Measurements from ENCODE around the gene TIMM23.

TIMM23 gene

GRCh38 chr10:46024948-46025347 lies 52.7 kb downstream of the TIMM23 start:
- Histone ChIP-seq H3K27me3 (ENCODE audit: insufficient read depth, insufficient read length) (no peaks in the 10 kb centered on the region), H3K9ac (ENCODE audit: insufficient read length, low read depth) (no peak overlapping the region), H3K4me3 (ENCODE audit: insufficient read length, low read depth) (no peak overlapping the region), H3K9me3 (ENCODE audit: insufficient read depth, low read length) (no peaks in the 10 kb centered on the region), H3K36me3 (ENCODE audit: insufficient read depth, insufficient read length, low read length) (peaks cover 17% of the 10 kb centered on the region), H3K4me1 (ENCODE audit: insufficient read depth, insufficient read length) (no peaks in the 10 kb centered on the region)
- TF ChIP-seq ZNF274 (IDR thresholded peaks at IDR 0.05; ENCODE audit: low read depth, low read length): no peak
- TF ChIP-seq SUZ12 (IDR thresholded peaks at IDR 0.05; ENCODE audit: extremely low read depth, insufficient read depth, insufficient read length): no peak
- TF ChIP-seq YY1 (IDR thresholded peaks at IDR 0.05; ENCODE audit: insufficient read depth, insufficient read length): no peak
- DNase-seq (ENCODE audit: low read depth, low spot score): no peak

- H3K9me3 ChIP-seq (ENCODE audit: insufficient read depth, low read length): no peaks in the 10 kb centered on the region
- no peaks in the 10 kb centered on the region for H3K4me1 ChIP-seq (ENCODE audit: insufficient read depth, insufficient read length)
- H3K4me3 ChIP-seq (ENCODE audit: insufficient read length, low read depth): no peak overlapping the region
- no peak for DNase-seq (ENCODE audit: low read depth, low spot score)
- no peak for TF ChIP-seq SUZ12 (IDR thresholded peaks at IDR 0.05; ENCODE audit: extremely low read depth, insufficient read depth, insufficient read length)
- no peak for TF ChIP-seq YY1 (IDR thresholded peaks at IDR 0.05; ENCODE audit: insufficient read depth, insufficient read length)
- no peak for TF ChIP-seq ZNF274 (IDR thresholded peaks at IDR 0.05; ENCODE audit: low read depth, low read length)
- peaks cover 17% of the 10 kb centered on the region for H3K36me3 ChIP-seq (ENCODE audit: insufficient read depth, insufficient read length, low read length)
- no peak overlapping the region for H3K9ac ChIP-seq (ENCODE audit: insufficient read length, low read depth)
- no peaks in the 10 kb centered on the region for H3K27me3 ChIP-seq (ENCODE audit: insufficient read depth, insufficient read length)
Measured at GRCh38 chr10:46025406-46025805, 53.1 kb downstream of the TIMM23 start.

GRCh38 chr10:46026106-46026505 lies 53.8 kb downstream of the TIMM23 start:
- Histone ChIP-seq H3K9ac (ENCODE audit: insufficient read length, low read depth) (no peak overlapping the region), H3K27me3 (ENCODE audit: insufficient read depth, insufficient read length) (no peaks in the 10 kb centered on the region), H3K4me1 (ENCODE audit: insufficient read depth, insufficient read length) (no peaks in the 10 kb centered on the region), H3K4me3 (ENCODE audit: insufficient read length, low read depth) (no peak overlapping the region), H3K9me3 (ENCODE audit: insufficient read depth, low read length) (no peaks in the 10 kb centered on the region), H3K36me3 (ENCODE audit: insufficient read depth, insufficient read length, low read length) (peaks cover 17% of the 10 kb centered on the region)
- TF ChIP-seq ZNF274 (IDR thresholded peaks at IDR 0.05; ENCODE audit: low read depth, low read length) (no peak), SUZ12 (IDR thresholded peaks at IDR 0.05; ENCODE audit: extremely low read depth, insufficient read depth, insufficient read length) (no peak), YY1 (IDR thresholded peaks at IDR 0.05; ENCODE audit: insufficient read depth, insufficient read length) (no peak)
- no peak for DNase-seq (ENCODE audit: low read depth, low spot score)

DNA sequence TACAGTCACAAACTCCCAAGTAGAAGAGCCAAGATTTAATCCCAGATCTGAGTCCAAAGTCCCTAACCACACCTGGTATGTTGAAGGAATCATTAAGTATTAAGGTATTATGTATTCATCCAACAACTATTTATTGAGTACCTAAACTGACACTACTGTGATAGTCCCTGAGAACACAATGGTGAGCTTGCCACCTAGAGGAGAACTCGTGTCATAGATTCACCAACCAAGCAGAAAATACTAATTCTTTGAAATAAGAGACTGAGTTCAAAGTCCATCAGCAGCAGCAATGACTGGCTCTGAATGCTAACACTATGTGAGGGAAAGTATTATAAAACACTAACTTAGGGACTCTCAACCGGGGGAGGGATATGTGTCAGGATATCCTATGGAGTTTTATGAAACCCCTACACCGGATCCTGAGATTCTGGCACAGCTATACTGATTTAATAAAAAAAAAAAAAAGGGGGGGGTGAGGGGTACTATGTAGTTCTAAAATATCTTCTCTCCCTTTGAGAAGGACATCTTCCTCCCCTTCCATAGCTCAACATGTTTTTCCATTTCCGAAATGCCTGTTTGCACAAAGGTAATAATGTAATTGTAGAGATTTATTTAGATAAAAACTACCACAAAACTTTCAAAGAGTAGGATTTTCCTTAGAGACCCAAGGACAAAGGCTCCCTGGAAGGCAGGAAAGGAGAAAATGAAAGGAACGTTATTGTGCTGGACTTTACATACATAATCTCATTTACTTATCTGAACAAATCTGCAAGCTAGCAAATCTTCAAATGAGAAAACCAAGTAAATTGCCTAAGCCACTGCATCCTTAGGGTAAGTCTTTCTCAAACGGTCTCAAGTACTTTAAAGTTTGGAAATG lies 56.5 kb downstream of the TIMM23 start:
- H3K27me3 ChIP-seq (ENCODE audit: insufficient read depth, insufficient read length): no peaks in the 10 kb centered on the region
- peaks cover 12% of the 10 kb centered on the region for H3K36me3 ChIP-seq (ENCODE audit: insufficient read depth, insufficient read length, low read length)
- TF ChIP-seq ZNF274 (IDR thresholded peaks at IDR 0.05; ENCODE audit: low read depth, low read length): no peak
- TF ChIP-seq SUZ12 (IDR thresholded peaks at IDR 0.05; ENCODE audit: extremely low read depth, insufficient read depth, insufficient read length): no peak
- TF ChIP-seq YY1 (IDR thresholded peaks at IDR 0.05; ENCODE audit: insufficient read depth, insufficient read length): no peak
- DNase-seq (ENCODE audit: low read depth, low spot score): peak; percentile 13
- H3K4me1 ChIP-seq (ENCODE audit: insufficient read depth, insufficient read length): no peaks in the 10 kb centered on the region
- H3K9me3 ChIP-seq (ENCODE audit: insufficient read depth, low read length): no peaks in the 10 kb centered on the region
- peak overlapping the region; percentile 94 for H3K9ac ChIP-seq (ENCODE audit: insufficient read length, low read depth)
- H3K4me3 ChIP-seq (ENCODE audit: insufficient read length, low read depth): peak overlapping the region; percentile 86

DNA sequence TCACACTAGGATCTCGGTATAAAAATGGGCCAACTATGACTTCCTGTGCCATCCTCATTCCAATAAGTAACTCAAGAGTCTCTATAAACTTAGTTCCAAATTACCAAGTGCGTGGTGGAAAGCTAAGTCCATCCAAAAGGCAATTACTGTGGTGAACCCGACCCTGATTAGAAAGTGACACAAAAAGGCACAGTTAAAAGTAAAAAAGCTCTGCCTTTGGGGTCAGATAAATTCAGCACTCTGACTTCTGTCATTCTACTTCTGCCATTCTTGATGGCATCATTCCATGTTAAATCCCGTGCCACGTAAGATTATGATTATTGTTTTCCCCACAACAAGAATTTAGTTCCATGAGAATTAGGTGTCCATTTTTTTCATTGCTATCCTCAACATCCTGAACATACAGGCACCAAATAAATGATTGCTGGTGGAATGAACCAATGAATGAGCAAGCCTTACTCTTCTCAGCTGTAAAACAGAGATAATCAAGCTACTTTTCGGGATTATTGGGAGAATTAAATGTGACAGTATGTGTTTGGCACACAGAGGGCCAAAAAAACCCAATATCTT lies 57.3 kb downstream of the TIMM23 start:
- Histone ChIP-seq H3K4me3 (ENCODE audit: insufficient read length, low read depth) (peak overlapping the region; percentile 86), H3K27me3 (ENCODE audit: insufficient read depth, insufficient read length) (no peaks in the 10 kb centered on the region), H3K36me3 (ENCODE audit: insufficient read depth, insufficient read length, low read length) (peaks cover 12% of the 10 kb centered on the region), H3K4me1 (ENCODE audit: insufficient read depth, insufficient read length) (no peaks in the 10 kb centered on the region), H3K9me3 (ENCODE audit: insufficient read depth, low read length) (no peaks in the 10 kb centered on the region), H3K9ac (ENCODE audit: insufficient read length, low read depth) (peak overlapping the region; percentile 94)
- no peak for TF ChIP-seq SUZ12 (IDR thresholded peaks at IDR 0.05; ENCODE audit: extremely low read depth, insufficient read depth, insufficient read length)
- no peak for TF ChIP-seq ZNF274 (IDR thresholded peaks at IDR 0.05; ENCODE audit: low read depth, low read length)
- TF ChIP-seq YY1 (IDR thresholded peaks at IDR 0.05; ENCODE audit: insufficient read depth, insufficient read length): no peak
- no peak for DNase-seq (ENCODE audit: low read depth, low spot score)

- Histone ChIP-seq H3K4me1 (ENCODE audit: insufficient read depth, insufficient read length) (no peaks in the 10 kb centered on the region), H3K27me3 (ENCODE audit: insufficient read depth, insufficient read length) (no peaks in the 10 kb centered on the region), H3K9me3 (ENCODE audit: insufficient read depth, low read length) (no peaks in the 10 kb centered on the region), H3K9ac (ENCODE audit: insufficient read length, low read depth) (peak within 1 kb of the TSS; percentile 94), H3K36me3 (ENCODE audit: insufficient read depth, insufficient read length, low read length) (peaks cover 12% of the 10 kb centered on the region), H3K4me3 (ENCODE audit: insufficient read length, low read depth) (peak within 1 kb of the TSS; percentile 86)
- no peak for TF ChIP-seq SUZ12 (IDR thresholded peaks at IDR 0.05; ENCODE audit: extremely low read depth, insufficient read depth, insufficient read length)
- TF ChIP-seq YY1 (IDR thresholded peaks at IDR 0.05; ENCODE audit: insufficient read depth, insufficient read length): no peak
- no peak for TF ChIP-seq ZNF274 (IDR thresholded peaks at IDR 0.05; ENCODE audit: low read depth, low read length)
- peak; percentile 91 for DNase-seq (ENCODE audit: low read depth, low spot score)
Measured at GRCh38 chr10:46030091-46030937, 58.0 kb downstream of the TIMM23 start, which contains the start of gene NCOA4. Gene NCOA4, minus strand, starts transcription at chr10:46030623. Its CDS starts 13,943 bp downstream, at chr10:46016680.

Data from NT2/D1 (cell line).